GM12878 (cell line): ENCODE results near the gene CIAPIN1.

ENCODE experiments used
- BCLAF1 ChIP-seq: fragments of 450-650 bp; IDR thresholded peaks from 2 replicates; pipeline ENCODE4 v1.6.1; 2017; ENCODE audit warnings: antibody characterized with exemption, mild to moderate bottlenecking, moderate library complexity
- BHLHE40 ChIP-seq, 2 experiments: fragments of 450-650 bp in 1 of 2; IDR thresholded peaks; 2 replicates each; pipeline ENCODE4 v1.6.1; 2011 to 2017; ENCODE audit warnings: low read depth in 2 of 2, borderline replicate concordance in 1 of 2, improper control_type of control experiment in 1 of 2, low read length in 1 of 2, mild to moderate bottlenecking in 1 of 2
- CHD4 ChIP-seq: fragments of 200-600 bp; sonication (generic); IDR thresholded peaks from 2 replicates; pipeline ENCODE4 v1.6.1; 2016; ENCODE audit warnings: mild to moderate bottlenecking
- CTCF ChIP-seq, 3 experiments: IDR thresholded peaks in 2 of 3; conservative IDR thresholded peaks in 1 of 3; 2 replicates each; pipeline ENCODE4 v1.5.1; 2011; ENCODE audit warnings: low read depth in 3 of 3, low read length in 3 of 3, mild to moderate bottlenecking in 3 of 3, control low read depth in 2 of 3, moderate library complexity in 2 of 3, inconsistent platforms in 1 of 3, mixed read lengths in 1 of 3; ENCODE audit not compliant: control insufficient read depth in 2 of 3, insufficient read depth in 1 of 3; ENCODE audit errors: extremely low read depth in 1 of 3
- KAT2A ChIP-seq: conservative IDR thresholded peaks from 2 replicates; pipeline ENCODE4 v1.6.1; 2011; ENCODE audit warnings: low read depth, low read length; ENCODE audit not compliant: control insufficient read depth
- MTA3 ChIP-seq: IDR thresholded peaks from 2 replicates; pipeline ENCODE4 v1.6.1; 2012; ENCODE audit warnings: low read length, inconsistent platforms, borderline replicate concordance
- NR2C2 ChIP-seq: IDR thresholded peaks from 2 replicates; pipeline ENCODE4 v1.6.1; 2011; ENCODE audit warnings: borderline replicate concordance, low read depth; ENCODE audit not compliant: control insufficient read depth, insufficient read length
- POLR2AphosphoS5 ChIP-seq: IDR thresholded peaks from 2 replicates; pipeline ENCODE4 v1.6.1; 2011; ENCODE audit warnings: mild to moderate bottlenecking, low read length, inconsistent platforms

GRCh38 chr16:57389087-57389468, 58.1 kb downstream of the CIAPIN1 start:
- TF ChIP-seq BHLHE40 (IDR thresholded peaks at IDR 0.05; ENCODE audit: borderline replicate concordance in 1 of 2, low read depth in 2 of 2, low read length in 1 of 2): no peak
- TF ChIP-seq POLR2AphosphoS5: no peak
- TF ChIP-seq CHD4: no peak
- no peak for TF ChIP-seq BCLAF1
- TF ChIP-seq CTCF (IDR thresholded peaks at IDR 0.05 in 2 of 3, conservative IDR thresholded peaks at IDR 0.05 in 1 of 3; ENCODE audit: control insufficient read depth in 2 of 3, extremely low read depth in 1 of 3, insufficient read depth in 1 of 3, low read depth in 3 of 3, low read length in 3 of 3): no peak
- TF ChIP-seq NR2C2: no peak
- no peak for TF ChIP-seq KAT2A
- TF ChIP-seq MTA3: peak; percentile 8; the same call in 1 of the 2 replicates
